ENCODE measurements around the gene RASGEF1B.
"Not testable (repeated sequence)": the region's sequence is repeated elsewhere in the genome, so short reads cannot be mapped to it uniquely, and the experiment has no call there.

Gene RASGEF1B

DNA sequence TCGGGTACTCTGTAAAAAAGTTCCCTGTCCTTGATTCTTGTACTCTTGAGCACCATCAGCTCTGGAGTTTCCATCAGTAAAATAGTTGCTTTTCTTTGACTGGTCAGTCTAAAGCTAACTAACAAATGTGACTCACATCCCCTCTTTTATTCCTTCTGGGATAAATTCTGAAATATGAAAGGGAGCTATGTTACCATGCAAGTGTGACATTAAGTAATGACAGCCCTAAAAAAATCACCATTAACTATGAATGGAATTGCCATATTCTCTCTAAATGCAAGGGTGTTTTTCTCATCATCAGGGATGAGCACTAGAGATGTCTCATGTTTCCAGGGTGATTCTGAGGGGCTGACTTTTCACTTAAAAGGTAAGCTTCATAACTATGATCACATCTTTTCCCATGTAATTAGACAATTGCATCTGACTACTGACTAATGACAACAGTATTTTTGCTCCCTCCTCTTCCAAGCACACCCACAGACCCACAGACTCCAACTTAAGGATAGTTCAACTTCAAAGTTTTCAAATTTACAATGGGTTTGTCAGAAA lies 26.9 kb upstream of the RASGEF1B start:
- DNase-seq (ENCODE audit: low read depth in 1 of 2, low spot score in 1 of 2) = no peak

DNA sequence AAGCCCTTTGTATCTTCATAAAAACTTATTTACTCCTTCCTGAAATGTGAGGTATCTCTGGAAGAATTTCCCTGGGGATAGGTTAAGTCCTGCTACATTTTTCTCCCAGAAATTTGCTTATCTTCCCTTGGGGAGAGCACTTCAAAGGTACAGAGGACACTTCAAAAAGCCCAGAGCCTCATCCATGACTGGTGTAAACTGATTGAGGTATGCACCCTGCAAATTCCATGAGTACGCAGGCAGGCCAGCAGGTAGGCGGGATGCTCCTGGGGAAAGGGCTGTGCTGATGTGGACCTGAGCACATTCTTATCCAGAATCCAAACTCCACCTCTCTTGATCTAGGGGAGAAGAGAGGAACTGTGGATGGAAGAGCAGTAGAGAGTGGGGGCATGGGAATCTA lies 26.3 kb upstream of the RASGEF1B start:
- no peak for DNase-seq (ENCODE audit: low read depth in 1 of 2, low spot score in 1 of 2)

GRCh38 chr4:81495345-81495744 lies 23.6 kb upstream of the RASGEF1B start:
- DNase-seq (ENCODE audit: low read depth in 1 of 2, low spot score in 1 of 2) = no peak

DNA sequence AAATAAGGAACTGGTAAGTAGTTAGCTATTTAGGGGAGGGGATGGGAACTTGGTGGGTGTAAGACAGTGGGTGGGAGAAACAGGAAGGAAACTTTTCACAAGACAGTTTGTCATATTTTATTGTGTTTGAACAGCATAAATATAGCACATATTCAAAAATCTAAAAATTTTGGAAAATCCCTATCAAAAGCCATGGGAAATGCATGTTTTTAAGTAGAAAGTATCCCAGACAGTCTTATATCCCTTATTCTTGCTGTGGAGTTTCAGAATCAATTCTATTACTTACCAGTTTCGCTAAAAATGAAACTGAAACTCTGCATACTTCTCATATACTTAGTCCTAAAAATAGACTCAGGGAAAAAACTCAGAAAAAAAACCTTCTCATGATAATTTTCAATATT lies 22.3 kb upstream of the RASGEF1B start:
- no peak for DNase-seq (ENCODE audit: low read depth in 1 of 2, low spot score in 1 of 2)

GRCh38 chr4:81492606-81493230 lies 21.0 kb upstream of the RASGEF1B start:
- DNase-seq (ENCODE audit: low read depth in 1 of 2, low spot score in 1 of 2) = no peak

DNA sequence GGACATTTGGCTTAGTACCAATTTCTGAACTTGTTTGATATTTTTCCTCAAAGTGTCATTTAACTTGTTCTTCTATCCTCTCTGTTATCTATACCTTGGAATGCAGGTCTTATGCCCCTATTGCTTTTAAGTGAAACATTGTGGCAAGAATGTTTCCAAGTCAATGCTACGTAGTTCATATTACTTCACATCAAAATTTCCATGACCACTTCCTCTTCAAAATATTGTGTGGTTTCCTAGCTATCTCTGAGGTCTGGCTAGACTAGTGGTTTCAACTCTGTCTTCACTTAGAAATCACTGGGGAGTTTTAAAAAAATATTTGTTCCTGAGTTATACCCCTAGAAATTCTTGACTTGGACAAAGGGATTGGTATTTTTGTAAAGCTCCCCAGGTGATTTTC lies 20.2 kb upstream of the RASGEF1B start:
- DNase-seq (ENCODE audit: low read depth in 1 of 2, low spot score in 1 of 2) = no peak

GRCh38 chr4:81490403-81491160 lies 18.9 kb upstream of the RASGEF1B start:
- no peak for DNase-seq (ENCODE audit: low read depth in 1 of 2, low spot score in 1 of 2)

DNA sequence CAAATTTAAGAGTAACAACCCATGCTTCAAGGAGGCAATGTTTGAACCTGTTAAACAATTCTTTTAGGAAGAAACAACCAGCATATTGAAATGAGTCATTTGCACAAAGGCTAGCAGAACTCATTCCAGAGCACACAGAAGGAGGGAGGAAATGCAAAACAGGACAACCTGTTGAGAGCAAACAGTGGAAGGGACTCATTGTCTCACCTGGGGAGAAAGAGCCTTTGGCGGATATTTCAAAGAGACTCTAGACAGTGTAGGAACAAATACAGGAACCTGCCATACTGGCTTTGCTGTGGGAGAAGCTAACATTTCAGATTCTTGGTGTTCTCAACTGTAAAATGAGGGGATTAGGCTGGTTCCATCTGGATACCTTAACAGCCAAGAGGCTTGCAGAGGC lies 14.8 kb upstream of the RASGEF1B start:
- DNase-seq (ENCODE audit: low read depth in 1 of 2, low spot score in 1 of 2) = no peak

DNA sequence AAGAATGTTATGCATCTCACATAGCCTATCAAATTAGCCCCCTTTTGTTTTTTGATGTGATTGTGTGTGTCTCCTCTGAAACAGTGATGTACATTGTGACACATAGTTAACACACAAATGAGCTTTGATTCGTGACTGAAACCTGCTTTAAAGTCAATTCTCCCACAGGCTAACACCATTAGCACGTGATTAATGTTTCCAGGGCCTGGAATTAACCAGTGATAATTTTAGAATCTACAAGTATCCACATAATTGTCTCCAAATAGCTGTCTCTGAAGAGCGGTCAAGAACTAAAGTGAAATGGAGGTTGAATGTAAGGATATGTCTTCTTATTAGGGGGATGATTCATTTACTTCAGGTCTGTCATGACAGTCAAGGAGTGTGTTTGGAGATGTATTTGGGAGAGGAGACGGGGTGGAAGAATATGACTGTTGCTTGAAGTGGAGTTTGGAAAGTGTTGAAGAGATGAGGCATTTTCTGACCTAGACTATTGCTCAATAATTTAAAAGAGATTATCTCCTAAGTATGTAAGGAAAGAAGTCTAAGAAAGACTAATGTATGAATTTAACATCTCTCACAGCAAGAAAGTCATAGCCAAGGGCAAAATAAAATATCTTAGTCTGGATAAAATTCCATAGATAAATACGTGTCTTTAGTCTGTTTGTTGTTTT lies 13.7 kb upstream of the RASGEF1B start:
- DNase-seq (ENCODE audit: low read depth in 1 of 2, low spot score in 1 of 2) = no peak

- no peak for DNase-seq (ENCODE audit: low read depth in 1 of 2, low spot score in 1 of 2)
Observed at GRCh38 chr4:81482326-81482725, 10.6 kb upstream of the RASGEF1B start.

DNA sequence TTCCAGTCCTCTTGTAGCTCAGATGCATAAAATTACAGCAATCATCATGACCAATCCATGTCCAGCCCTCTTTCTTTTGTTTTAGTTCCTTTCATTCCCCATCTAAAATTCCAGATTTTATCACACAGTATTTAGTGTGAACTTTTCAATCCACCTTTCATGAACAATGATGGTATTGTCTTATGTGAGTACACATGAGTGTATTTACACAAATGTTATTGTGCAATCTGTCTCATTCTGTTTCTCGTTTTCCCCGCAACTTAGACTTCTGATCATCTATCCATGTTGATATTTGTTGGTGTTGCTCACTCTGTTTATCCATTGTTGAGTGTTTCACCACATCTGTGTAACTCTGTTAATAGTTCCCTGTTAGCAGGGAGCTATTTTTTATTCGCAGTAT lies 9.4 kb upstream of the RASGEF1B start:
- no peak for DNase-seq (ENCODE audit: low read depth in 1 of 2, low spot score in 1 of 2)

GRCh38 chr4:81479573-81479972 lies 7.9 kb upstream of the RASGEF1B start:
- DNase-seq (ENCODE audit: low read depth in 1 of 2, low spot score in 1 of 2) = not testable (repeated sequence)

- DNase-seq (ENCODE audit: low read depth in 1 of 2, low spot score in 1 of 2) = not testable (repeated sequence)
Observed at GRCh38 chr4:81473331-81474265, 1.9 kb upstream of the RASGEF1B start.

DNA sequence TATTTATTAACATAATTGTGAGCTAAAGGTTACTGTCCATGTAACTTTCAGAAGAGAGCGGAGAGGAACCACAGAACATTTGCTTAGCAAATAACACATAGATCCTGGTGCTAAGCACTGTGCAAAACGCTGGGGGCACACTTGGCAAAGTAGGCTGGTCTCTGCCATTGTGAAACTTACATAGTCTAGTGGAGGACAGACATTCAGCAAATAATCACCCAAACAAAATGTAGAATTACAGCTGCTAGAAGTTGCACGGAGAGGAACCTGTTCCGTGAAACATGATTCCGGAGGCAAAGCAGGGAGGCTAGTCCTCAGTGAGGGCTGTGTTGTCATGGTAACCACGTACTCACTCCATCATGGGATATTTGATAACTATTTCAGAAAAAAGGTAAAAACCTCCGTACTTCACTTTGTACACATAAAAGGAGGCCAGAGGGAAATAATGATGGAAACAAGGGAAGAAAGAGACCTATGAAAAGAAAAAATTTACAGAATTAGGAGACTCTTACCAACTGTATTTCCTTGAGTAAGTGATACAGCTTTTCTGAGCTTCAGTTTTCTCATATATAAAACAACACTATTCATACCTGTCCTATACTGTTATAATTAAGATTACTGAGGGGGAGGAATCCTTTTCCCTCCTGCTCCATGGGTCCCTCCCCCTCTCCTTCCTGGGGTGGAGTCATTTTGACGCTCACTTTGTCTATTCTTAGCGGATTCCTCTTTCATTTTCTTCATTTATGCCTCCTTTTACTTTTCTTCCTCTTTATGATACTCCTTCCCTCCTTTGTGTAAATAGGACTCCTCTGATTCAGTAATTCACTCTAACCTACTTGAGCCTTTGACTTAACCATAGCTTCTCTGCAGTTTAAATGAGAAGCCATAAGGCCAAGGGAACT lies 825 bp upstream of the RASGEF1B start:
- peak in 1 of 2 donors; percentile 23 for DNase-seq (ENCODE audit: low read depth in 1 of 2, low spot score in 1 of 2)

- DNase-seq (ENCODE audit: low read depth in 1 of 2, low spot score in 1 of 2) = no peak
Observed at GRCh38 chr4:81471298-81471587, 464 bp downstream of the RASGEF1B start.

- DNase-seq (ENCODE audit: low read depth in 1 of 2, low spot score in 1 of 2) = no peak
Observed at GRCh38 chr4:81470456-81471297, 1.0 kb downstream of the RASGEF1B start.

GRCh38 chr4:81469781-81470455 lies 1.8 kb downstream of the RASGEF1B start:
- no peak for DNase-seq (ENCODE audit: low read depth in 1 of 2, low spot score in 1 of 2)

DNA sequence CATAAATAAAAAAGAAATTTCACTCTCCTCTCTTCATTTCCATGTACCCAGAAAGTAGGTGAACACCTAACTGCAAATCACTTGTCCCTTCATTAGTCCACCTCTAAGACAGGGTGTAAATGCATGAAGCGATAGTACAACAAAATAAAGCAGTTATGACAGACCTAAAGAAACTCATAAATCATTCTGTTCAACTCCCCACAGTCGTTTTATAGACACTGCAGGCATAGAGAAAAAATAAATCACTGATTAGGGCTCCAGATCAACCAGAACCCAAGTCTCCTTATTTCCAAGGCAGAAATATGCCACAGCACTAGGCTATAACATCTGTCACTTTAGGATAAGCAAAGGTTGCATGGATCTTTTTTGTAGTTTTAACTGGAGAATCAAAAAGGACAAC lies 3.0 kb downstream of the RASGEF1B start:
- DNase-seq (ENCODE audit: low read depth in 1 of 2, low spot score in 1 of 2) = no peak

DNA sequence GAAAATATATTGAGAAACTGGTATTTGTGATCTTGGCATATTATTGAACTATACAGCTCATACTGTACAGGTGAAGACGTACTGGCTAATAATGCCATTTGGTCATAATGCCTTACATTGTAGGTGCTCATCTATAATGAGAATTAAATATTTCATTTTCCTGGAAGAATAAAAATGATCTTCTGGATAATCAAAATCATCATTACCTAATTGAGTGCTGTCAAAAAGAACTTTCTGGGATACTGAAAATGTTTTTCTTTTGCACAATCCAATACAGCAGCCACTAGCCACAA lies 4.1 kb downstream of the RASGEF1B start:
- no peak for DNase-seq (ENCODE audit: low read depth in 1 of 2, low spot score in 1 of 2)

Measured in activated T-helper 1 cell treated with anti-CD3 and anti-CD28 coated beads, Interleukin-2, amount 50 U/mL, for 16 hours (primary cell).